Measurements from ENCODE around the gene DYNLL1.
"Not testable (repeated sequence)": the region's sequence is repeated elsewhere in the genome, so short reads cannot be mapped to it uniquely, and the experiment has no call there.

DYNLL1 gene

DNA sequence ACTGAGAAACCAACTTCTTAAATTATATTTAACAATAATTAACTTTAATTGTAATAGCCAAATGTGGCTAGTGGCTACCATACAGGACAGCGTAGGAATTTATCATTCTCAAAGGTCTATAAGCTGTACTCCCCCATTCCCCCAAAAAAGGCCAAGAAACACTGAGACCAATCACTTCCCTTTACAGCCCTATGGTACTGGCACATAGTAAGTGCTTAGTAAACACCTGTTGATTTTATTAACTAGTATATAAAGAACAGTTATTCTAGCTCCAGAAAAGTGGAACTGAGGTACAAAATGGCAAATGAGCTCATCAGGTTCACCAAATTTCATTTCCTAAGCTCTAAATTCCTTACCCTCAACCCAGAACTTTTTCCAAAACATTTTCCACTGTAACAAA, 20.3 kb upstream of the DYNLL1 start:
- no peak for DNase-seq

DNA sequence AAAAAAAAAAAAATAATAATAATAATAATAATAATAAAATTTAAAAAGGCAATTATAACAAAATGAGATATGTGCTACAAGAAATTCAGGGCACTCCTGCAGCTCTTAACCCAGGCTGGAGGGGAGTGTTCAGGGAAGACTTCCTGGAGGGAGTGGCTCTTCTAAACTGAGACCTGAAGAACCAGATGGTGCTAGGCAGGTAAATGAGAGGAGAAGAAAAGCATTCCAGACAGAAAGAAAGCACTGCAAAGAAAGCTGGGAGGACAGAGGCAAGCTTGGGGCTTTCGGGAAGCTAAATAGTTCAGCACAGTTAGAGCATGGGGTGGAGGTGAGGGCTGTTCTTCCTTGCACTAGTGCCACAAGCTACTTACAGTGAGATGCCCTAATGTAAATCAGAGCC, 16.5 kb upstream of the DYNLL1 start:
- DNase-seq: no peak

DNA sequence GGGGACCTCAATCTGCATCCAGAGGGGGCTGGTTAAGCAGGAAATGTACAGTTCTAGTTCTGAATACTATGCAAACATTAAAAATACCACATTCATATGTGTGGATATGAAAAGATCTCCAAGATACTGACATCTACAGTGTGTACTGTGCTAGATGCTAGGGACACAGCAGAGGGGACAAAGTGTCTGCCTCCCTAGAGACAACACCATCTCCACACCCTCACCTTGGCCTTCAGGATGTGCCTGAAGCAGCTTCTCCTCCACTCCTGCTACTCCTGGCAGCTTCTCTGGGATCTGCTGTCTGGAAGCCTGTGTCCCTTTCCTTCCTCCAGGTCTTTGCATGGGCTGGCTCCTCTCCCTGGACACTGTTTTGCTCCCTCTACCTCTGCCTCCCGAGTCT, 15.7 kb upstream of the DYNLL1 start:
- DNase-seq: no peak

DNA sequence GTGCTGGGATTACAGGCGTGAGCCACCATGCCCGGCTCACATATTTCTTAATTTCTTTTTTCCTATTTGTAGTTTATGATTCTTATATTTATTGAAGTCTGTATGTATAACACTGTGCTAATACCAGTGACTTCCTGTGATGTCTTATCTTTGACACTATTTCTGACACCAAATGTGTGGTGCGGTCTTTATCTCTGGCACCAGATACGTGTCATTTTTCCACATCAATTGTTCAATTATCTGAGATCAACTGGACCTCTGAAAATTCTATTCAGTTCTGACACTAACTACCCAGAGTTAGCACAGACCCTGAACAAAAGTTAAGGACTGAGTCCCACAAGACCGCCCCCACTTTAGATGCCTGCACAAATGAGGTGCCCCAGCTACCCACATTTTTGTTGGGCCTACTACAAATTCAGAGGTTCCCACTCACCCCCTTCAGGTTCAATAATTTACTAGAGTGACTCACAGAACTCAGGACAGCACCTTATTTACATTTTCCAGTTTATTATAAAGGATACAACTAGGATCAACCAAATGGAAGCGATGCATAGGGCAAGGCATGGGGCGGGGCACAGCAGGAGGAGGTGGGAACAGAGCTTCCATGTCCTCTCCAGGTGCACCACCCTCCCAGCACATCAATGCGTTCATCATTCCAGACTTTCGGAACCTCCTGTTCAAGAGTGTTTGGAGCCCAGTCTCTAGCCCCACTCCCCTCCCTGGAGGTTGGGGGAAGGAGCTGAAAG, 14.7 kb upstream of the DYNLL1 start:
- no peak for DNase-seq

DNA sequence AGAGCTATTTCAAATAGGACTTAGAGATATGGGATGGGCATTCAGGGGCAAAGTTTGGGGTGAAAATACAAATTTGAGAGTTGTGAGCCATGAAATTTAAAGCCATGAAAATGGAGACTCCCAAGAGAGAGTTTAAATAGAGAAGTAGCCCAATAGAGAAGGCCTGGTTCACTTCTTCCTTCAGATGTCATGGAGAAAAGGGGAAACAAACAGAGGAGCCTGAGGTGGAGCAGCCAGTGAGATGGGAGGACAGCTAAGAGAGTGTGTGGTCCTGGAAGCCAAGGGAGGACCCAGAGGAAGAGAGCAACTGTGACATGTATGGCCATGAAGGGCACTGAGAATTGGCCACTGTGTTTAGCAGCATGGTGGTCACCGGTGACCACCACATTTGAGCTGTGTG, 12.3 kb upstream of the DYNLL1 start:
- no peak for DNase-seq

DNA sequence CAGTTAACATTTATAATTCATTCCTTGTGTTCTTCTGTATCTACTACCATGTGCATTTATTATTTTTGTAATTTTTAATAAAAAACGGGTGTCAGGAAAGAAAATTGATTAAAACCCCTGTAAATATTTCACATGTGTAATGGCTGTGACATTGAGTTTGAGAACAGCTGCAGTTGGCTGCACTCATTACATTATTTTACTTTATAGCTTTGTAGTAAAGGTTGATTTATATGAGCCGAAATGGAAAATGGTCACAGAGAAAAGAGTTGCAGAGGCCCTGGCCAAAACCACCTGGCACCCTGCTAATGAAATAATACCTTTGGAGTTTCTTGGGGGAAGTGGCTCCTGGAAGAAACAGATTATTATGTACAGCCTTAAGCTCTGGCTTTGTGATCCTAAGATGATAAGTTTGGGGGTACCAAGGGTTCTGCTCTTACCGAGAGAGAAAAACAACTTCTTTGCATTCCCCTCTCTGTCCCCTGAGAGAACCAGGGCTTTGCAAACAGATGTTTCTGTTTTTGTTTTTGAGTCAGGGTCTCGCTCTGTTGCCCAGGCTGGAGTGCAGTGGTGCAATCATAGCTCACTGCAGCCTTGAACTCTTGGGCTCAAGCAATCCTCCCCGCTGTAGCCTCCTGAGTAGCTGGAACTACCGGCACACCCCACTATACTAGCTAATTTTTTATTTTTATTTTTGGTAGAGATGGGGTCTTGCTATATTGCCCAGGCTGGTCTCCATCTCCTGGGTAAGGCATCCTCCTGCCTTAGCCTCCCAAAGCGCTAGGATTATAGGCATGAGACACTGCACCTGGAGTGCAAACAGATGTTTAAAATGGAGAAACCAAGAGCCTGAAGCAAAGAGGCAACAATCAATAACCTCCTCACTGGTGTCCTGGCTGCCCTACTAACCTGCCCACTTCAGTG, 9.7 kb upstream of the DYNLL1 start:
- no peak for DNase-seq

DNA sequence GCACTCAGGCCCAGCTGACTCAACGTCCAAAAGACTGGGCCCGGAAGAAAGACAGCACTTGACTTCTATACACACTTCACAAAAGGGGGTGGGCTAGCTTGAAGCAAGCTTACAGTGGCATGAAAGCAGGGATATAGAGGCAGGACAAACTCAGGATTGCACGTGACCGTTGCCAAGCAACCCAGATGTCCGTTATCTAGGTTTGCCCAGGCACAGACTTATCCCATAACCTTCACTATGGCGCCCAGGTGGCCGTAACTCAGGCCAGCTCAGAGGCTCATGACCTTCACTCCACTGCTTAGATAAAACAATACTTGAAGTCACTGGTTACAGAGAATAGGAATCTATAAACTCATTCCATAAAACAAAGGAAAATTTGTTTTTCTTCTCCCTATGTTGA, 8.4 kb upstream of the DYNLL1 start:
- not testable (repeated sequence) for DNase-seq

DNA sequence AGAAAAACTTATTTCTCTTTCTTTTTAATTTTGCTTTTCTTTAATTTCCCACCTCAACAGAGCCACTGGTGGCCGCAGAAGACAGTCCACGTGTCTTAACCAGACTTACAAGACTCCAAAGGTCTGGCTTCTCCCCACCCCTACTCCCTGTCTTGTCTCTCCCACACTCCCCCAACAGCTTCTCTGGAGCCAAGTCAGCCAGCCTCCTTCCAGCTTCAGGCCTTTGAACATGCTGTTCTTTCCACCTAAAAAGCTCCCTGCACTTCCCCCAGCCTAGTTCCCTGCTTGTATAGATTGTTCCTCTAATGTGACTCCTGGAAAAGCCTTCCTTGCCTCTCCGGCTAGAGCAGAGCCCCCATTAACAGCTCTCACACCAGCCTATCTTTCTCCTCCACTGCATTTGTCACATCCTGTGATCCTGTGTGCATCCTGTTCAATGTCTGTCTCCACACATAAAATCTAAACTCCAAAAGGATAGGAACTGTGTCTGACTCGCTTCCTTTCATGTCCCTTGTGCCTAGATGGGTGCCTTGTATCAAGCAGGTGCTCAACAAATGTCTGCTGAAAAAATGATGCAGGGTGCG, 7.8 kb upstream of the DYNLL1 start:
- no peak for DNase-seq

DNA sequence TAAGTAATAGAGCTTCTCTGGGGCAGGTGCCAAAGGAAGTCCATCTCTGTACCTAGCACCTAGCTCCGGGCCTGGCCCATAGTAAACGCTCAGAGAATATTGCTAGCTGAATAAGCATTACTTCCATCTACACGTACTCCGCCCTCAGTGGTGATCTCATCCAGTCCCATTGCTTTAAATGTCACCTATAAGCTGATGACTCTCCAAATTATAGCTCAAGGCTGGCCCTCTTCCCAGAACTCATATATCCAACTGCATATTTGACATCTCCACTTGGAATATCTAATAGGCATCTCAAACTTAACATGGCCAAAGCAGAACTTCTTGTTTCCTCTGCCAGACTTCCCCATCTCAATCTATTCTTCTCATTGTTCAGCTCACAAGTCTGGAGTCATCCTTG, 6.9 kb upstream of the DYNLL1 start:
- DNase-seq: no peak

DNA sequence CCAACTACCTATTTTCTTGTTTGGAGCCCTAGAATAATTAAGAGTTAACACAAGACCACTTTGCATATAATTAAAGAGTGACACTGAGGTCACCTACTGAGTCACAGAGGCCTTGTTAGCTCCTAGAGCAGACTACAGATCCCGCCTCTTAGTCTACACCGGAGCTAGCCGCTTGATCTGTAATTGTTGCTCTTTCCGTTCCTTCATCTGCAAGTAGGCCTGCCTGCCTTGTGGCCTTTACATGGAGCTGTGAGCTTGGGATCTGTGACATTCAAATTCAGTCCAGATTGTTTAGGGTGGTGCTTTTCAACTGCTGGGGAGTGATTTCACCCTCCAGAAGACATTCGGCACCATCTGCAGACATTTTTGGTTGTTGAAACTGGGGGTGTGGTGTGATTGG, 5.6 kb upstream of the DYNLL1 start:
- DNase-seq: no peak

DNA sequence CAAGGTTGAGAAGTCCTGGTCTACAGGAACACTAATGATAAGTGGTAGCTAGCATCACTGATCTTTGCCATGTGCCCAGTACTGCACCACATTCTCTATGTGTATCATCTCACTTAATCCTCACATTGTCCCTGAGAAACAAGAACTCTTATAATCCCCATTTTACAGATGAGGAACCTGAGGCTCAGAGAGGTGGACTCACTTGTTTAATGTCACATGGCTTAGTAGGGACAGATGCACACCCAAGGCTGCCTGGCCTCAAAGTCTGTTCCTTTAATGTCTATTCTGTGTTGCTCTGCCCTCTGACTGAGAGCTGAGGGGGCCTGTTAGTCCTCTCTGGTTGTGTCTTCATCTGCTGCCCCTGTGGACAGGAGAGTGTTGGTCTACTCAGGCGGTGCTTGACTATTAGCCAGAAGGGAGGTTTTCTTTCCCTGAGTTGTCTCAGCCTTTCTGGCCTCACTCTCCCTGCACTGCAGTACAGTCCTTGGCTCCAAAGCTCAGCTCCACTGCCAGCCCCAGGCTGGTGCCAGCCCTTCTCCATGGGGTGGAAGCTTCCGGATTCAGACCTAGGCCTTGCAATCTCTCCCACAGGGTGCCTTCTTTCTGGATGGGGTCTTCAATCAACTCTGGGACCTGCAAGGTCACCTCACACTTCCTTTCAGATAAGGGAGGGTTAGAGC, 4.9 kb upstream of the DYNLL1 start:
- no peak for DNase-seq

DNA sequence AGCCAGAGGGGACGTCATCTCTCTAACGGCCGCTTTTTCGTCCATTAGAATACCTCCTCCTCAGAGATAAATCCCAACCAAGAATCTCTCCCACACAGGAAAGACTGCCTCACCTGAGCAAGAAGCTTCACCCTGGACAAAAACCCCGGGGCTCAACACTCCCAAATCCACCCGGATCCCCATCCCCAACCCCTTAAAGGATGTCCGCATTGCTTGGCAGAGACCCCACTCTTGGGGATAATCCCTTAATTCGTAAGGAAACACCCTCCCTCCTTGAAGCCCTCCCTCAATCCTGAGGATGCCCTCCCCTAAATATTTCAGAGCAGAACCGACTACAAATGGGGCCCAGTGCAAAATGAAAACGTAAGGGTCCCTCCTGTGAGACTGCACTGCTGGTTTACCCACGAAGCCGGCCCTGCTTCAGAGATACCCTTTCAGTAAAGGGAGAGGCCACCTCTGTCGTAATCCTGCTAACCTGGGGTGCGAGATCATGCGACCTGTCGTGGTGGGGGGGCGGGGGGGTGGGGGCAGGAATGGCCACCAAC, 655 bp upstream of the DYNLL1 start:
- no peak for DNase-seq

DNA sequence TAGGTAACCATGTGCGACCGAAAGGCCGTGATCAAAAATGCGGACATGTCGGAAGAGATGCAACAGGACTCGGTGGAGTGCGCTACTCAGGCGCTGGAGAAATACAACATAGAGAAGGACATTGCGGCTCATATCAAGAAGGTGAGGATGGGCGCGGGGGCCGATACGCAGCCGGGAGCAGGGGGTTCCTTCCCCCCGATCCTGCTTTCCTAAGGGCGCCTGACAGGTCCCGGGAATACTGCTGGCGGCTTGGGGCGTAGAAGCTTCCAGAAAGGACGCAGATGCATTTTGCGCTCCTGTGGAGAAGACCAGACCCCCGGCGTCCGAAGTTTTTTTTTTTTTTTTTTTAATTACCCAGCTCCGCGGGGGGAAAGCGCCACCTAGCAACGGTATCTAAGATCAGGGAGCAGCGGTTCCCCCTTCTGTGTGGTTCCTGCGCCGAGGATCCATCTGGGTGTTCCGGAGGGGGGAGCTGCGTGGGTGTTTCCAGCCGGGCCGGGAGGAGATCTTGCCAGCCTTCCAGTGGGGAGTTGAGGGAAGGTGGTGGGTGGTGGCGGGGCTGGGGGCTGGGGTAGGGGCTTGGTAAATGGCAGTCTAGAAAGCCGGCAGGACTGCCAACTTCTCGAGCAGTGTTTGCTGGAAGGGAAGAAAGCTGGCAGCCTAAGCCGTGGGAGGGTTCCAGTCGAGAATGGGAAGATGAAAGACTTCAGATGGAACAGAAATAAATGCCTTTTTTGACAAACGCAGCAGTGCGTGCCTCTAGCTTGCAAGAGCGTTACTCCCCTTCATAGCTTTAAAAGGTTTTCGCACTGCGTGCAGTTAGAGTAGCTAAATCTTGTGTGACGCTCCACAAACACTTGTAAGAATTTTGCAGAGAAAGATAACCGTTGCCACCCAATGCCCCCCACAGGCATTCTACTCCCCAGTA, 764 bp downstream of the DYNLL1 start:
- peak; percentile 19 for DNase-seq

DNA sequence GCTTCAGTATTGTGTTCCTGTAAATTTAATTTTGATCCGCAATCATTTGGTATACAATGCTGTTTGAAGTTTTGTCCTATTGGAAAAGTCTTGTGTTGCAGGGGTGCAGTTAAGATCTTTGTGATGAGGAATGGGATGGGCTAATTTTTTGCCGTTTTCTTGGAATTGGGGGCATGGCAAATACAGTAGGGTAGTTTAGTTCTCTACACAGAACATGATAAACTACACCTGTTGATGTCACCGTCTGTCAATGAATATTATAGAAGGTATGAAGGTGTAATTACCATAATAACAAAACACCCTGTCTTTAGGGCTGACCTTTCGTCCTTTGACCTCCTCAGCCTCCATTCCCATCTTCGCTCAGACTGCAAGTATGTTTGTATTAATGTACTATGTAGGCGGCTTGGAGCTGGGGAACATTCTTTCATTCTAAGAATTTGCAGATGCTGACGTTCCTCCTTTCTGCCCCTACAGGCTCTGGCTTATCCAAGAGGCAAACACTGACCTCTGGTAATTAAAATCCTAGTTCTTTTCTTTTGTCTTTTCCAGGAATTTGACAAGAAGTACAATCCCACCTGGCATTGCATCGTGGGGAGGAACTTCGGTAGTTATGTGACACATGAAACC, 1.7 kb downstream of the DYNLL1 start:
- no peak for DNase-seq

DNA sequence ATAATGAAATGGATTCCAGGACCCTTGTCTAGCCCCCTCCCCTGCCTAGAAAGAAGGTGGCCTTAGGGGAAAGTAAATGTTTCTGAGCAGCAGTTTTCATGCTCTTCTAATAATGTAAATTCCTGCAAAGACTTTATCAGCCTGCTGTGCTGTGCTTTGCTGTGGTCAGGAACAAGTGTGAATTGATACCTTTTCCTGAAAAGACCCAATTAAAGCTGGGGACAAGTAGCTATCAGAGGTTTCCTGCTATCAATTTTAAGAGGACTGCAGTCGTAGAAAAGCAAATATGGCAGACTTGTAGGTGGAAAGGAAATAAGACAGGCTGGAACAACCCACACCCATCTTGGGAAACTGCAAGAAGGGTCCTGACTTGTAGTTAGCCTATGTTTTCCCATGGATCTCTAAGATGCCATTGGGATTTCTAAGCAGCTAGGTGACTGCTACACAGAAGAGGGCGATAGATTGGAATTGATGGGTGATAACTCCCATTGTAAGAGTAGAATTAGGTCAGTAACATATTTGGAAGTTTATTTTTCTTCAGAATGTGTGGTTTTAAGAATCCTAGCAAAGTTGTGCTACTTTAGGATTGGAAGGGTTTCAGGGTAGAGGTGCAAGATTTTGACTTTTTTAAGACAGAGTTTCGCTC, 3.1 kb downstream of the DYNLL1 start:
- no peak for DNase-seq

DNA sequence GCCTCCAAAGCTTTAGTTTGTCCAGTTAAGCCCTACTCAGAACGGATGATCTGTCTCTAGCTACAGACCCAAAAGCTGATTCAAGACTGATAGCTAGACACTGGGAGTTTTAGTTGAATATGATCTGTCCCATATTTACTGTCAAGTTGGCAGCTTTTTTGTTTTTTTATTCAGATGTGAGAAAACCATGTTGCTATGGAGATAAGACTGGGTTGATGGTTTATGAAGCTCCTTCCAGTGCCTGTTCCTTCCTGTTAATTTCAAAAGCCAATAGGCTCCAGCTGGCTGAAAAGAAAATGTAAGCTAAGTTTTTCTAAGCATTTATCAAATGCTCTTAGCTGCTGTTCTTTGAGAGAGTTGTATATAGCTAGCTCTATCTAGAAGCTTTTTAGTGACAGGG, 4.7 kb downstream of the DYNLL1 start:
- DNase-seq: no peak

DNA sequence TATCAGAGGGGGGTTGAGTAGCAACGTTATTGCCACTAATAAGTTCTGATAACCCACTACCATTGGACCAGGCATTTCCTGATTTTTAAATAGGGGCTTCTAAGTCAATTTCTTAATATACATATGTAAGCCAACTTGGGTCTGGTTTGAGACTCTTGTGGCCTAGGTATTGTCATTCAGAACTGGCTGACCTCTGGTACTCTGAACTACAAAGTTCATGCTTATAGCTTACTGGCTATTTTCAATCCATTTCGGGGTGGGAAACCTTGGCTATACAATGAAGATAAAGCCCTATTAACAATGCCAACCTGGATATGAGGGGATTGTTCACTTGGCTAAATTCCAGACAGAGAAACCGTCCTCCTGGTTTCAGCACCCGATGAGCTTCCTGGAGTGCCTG, 8.7 kb downstream of the DYNLL1 start:
- no peak for DNase-seq

DNA sequence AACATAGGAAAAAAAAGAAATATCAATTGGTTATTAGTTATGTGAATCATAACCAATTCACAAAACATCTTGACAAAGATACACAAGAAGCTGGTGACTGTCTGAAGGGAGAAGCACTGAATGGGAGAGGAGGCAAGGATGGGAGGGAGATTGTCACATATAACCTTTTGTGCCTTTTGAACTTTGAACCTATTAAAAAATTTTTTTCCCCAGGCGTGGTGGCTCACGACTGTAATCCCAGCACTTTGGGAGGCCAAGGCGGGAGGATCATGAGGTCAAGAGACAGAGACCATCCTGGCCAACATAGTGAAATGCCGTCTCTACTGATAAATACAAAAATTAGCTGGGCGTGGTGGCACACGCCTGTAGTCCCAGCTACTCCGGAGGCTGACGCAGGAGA, 12.6 kb downstream of the DYNLL1 start:
- DNase-seq: no peak

DNA sequence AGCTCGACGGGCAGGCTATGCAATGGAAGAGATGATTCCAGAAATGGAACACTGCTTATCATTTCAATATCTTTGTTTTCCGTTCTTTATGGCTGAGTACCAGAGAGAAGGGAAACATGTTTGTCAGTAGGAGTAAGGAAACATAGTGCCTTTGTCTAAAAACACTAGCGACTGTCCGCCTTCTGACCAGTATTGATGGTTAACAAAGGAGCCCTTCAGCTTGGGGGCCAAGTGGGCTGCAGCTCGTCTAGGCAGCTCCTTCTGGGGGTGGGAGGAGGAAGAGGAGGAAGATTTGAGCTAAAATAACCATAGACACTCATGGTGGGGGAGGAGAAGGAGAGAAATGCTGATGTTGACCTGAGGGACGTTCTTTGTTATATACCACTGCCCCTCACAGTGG, 18.1 kb downstream of the DYNLL1 start:
- no peak for DNase-seq

DNA sequence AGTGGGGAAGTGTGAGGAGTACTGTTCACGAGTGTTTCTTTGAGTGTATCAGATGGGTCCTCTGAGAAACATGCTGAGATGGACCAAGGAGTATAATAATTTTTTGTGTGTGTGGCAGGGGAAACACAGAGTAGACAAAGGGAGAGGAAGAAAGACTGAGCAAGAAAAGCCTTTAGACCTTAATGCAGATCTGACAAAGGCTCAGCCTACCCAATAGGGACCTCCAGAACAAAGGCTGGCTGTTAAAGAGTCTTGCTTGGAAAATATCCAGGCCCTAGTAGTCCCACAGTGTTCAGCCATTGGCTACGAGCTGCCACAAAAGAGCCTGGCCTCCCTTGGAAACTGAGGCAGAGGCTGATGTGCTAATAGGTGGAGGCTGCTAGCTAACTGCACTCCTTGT, 19.6 kb downstream of the DYNLL1 start:
- no peak for DNase-seq

DNA sequence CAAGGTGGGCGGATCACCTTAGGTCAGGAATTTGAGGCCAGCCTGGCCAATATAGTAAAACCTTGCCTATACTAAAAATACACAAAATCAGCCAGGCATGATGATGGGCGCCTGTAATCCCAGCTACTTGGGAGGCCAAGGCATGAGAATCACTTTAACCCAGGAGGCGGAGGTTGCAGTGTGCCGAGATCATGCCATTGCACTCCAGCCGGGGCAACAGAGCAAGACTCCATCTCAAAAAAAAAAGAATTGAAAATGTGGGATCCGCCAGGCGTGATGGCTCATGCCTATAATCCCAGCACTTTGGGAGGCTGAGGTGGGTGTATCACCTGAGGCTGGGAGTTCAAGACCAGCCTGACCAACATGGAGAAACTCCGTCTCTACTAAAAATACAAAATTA, 23.4 kb downstream of the DYNLL1 start:
- not testable (repeated sequence) for DNase-seq
